Ishikawa (cell line): Measurements from ENCODE around the gene CEP104.

ENCODE experiments used
- EGR1 ChIP-seq: IDR thresholded peaks from 2 replicates; pipeline ENCODE4 v1.6.1; 2012
- EP300 ChIP-seq: IDR thresholded peaks from 2 replicates; pipeline ENCODE4 v1.6.1; 2012; ENCODE audit warnings: borderline replicate concordance
- MAX ChIP-seq: IDR thresholded peaks from 2 replicates; pipeline ENCODE4 v1.6.1; 2012
- NFIC ChIP-seq: IDR thresholded peaks from 2 replicates; pipeline ENCODE4 v1.6.1; 2012
- REST ChIP-seq: IDR thresholded peaks from 2 replicates; pipeline ENCODE4 v1.6.1; 2012; ENCODE audit warnings: low read depth, mild to moderate bottlenecking
- TAF1 ChIP-seq: IDR thresholded peaks from 2 replicates; pipeline ENCODE4 v1.6.1; 2012; ENCODE audit warnings: low read depth, mild to moderate bottlenecking
- TCF12 ChIP-seq: IDR thresholded peaks from 2 replicates; pipeline ENCODE4 v1.6.1; 2012; ENCODE audit warnings: low read depth
- YY1 ChIP-seq: IDR thresholded peaks from 2 replicates; pipeline ENCODE4 v1.6.1; 2012; ENCODE audit warnings: low read depth

DNA sequence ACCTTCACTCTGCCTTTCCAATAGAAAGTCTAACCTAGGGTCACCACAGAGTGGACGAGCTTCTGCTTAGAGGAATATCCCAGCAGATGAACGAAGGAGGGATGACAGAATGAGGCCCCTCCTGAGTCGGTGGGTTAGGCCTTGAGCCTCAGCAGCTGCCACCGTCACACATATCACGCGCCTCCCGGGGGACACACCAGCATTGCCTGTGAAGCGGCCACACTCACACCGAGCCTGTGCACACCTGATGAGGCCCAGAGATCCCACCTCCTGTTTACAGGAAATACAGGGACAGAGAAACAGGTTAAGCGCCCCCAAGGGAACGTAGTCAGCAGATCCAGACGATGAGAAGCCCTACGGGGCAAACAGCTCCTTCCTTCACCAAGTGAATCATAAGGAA, 35.6 kb downstream of the CEP104 start:
- TF ChIP-seq NFIC = no peak
- TF ChIP-seq TAF1 = no peak
- no peak for TF ChIP-seq REST
- no peak for TF ChIP-seq EGR1
- no peak for TF ChIP-seq YY1
- no peak for TF ChIP-seq MAX
- TF ChIP-seq TCF12 = no peak
- no peak for TF ChIP-seq EP300
